K562 (cell line): ENCODE data around the gene SLC12A9. TPM values are rescaled to one million over a fixed set of nuclear protein-coding genes. Genes with fewer than 3 reads are reported as not detected.
A peak's percentile ranks its signal among the peaks of the same experiment; 100 is the strongest.

Experiments
- CBFA2T3 ChIP-seq: fragments of 450-650 bp; IDR thresholded peaks from 2 replicates; pipeline ENCODE4 v1.6.1; 2017
- CREB5 ChIP-seq: fragments of 250-450 bp; sonication (Bioruptor Pico); IDR thresholded peaks from 2 replicates; pipeline ENCODE4 v1.5.0; 2020; ENCODE audit warnings: mild to moderate bottlenecking
- CXXC5 ChIP-seq: fragments of 250-450 bp; sonication (Bioruptor Pico); IDR thresholded peaks from 2 replicates; pipeline ENCODE4 v1.8.0; 2022; ENCODE audit warnings: inconsistent platforms, mild to moderate bottlenecking, moderate library complexity
- ETS1 ChIP-seq: conservative IDR thresholded peaks from 2 replicates; pipeline ENCODE4 v1.6.1; 2011; ENCODE audit warnings: low read depth, mild to moderate bottlenecking, low read length; ENCODE audit not compliant: control insufficient read depth
- KDM1A ChIP-seq, 2 experiments: fragments of 450-650 bp; IDR thresholded peaks; 2 replicates each; pipeline ENCODE4 v1.6.1; 2016; ENCODE audit warnings: mild to moderate bottlenecking in 2 of 2
- KLF6 ChIP-seq: fragments of 250-450 bp; sonication (Bioruptor Pico); IDR thresholded peaks from 2 replicates; pipeline ENCODE4 v1.4.0; 2020; ENCODE audit warnings: mild to moderate bottlenecking, moderate library complexity, borderline replicate concordance
- MYC ChIP-seq, 2 experiments: fragments of 250-450 bp in 1 of 2; sonication (Bioruptor Pico) in 1 of 2; IDR thresholded peaks; 2 replicates each; pipeline versions ENCODE4 v1.5.1 to v1.6.1; 2012 to 2021; ENCODE audit warnings: low read depth in 2 of 2, borderline replicate concordance in 1 of 2, improper control_type of control experiment in 1 of 2, low read length in 1 of 2, mild to moderate bottlenecking in 1 of 2, moderate library complexity in 1 of 2
- NFIC ChIP-seq: fragments of 450-650 bp; IDR thresholded peaks from 2 replicates; pipeline ENCODE4 v1.6.1; 2017; ENCODE audit warnings: mild to moderate bottlenecking, inconsistent platforms
- POLR2H ChIP-seq: IDR thresholded peaks from 2 replicates; pipeline ENCODE4 v1.6.1; 2016; ENCODE audit warnings: missing genetic modification characterization, low read depth, mild to moderate bottlenecking, control low read depth, missing compliant biosample characterization, moderate library complexity
- SMARCA4 ChIP-seq: fragments of 450-650 bp; IDR thresholded peaks from 2 replicates; pipeline ENCODE4 v1.6.1; 2016
- SP1 ChIP-seq: sonication (generic); formaldehyde crosslinking; IDR thresholded peaks from 2 replicates; pipeline ENCODE4 v1.8.1; 2022; ENCODE audit warnings: mild to moderate bottlenecking, missing genetic modification reagents
- SRF ChIP-seq, 2 experiments: fragments of 250-450, 450-650 bp in 1 of 2; sonication (Bioruptor Pico) in 1 of 2; sonication (generic) in 1 of 2; formaldehyde crosslinking; IDR thresholded peaks; 2 replicates each; pipeline versions ENCODE4 v1.5.0 to v1.5.1; 2020 to 2022; ENCODE audit warnings: mild to moderate bottlenecking in 1 of 2, missing genetic modification reagents in 1 of 2
- ZBTB40 ChIP-seq, 2 experiments: fragments of 450-650 bp in 1 of 2; sonication (generic) in 1 of 2; formaldehyde crosslinking in 1 of 2; IDR thresholded peaks; 2 replicates each; pipeline versions ENCODE4 v1.7.1 to v1.9.0; 2016 to 2022; ENCODE audit warnings: inconsistent platforms in 1 of 2, mild to moderate bottlenecking in 1 of 2, missing genetic modification reagents in 1 of 2
- ZNF444 ChIP-seq: fragments of 250-450 bp; sonication (Bioruptor Pico); IDR thresholded peaks from 2 replicates; pipeline ENCODE4 v1.4.0; 2020; ENCODE audit warnings: mild to moderate bottlenecking, moderate library complexity
- polyA plus RNA-seq, 8 experiments: library from polyadenylated mRNA; depleted of rRNA in 4 of 8; stranded (reverse) in 5 of 8; unstranded in 3 of 8; fragments of >200 nt; fragmentation: Nextera tagmentation in 2 of 8; fragmentation: Illumina TruSeq in 1 of 8; extraction: Ambion mirVana in 2 of 8; extraction: Trizol in 1 of 8; gene quantifications; 2 replicates each; pipeline versions ENCODE4 v1.2.1 to v1.2.3, GENCODE V29; 2011 to 2014; ENCODE audit warnings: inconsistent platforms in 1 of 8, missing spikeins in 1 of 8
- total RNA-seq, 7 experiments: library from RNA; depleted of rRNA in 6 of 7; stranded (reverse); fragments of >200 nt in 6 of 7; fragmentation: Illumina TruSeq in 2 of 7; extraction: Trizol in 2 of 7; gene quantifications; 2 replicates each; pipeline versions ENCODE4 v1.2.1 to v1.2.3, GENCODE V29; 2011 to 2021; ENCODE audit warnings: low replicate concordance in 1 of 7

The SLC12A9 gene
- total and polyA plus RNA-seq, 9 of the 15 experiments (the other 6 are each of a cell fraction or from before 2014, with no cell fraction given) = 0.06 to 20.2 (median 10.7) TPM

- TF ChIP-seq ZBTB40 (IDR thresholded peaks at IDR 0.05) (peak; percentile 35; the same call in 1 of the 2 replicates), ZBTB40 (CRISPR knock-in tag; IDR thresholded peaks at IDR 0.05) (no peak), ZNF444 (CRISPR knock-in tag) (no peak), KDM1A (IDR thresholded peaks at IDR 0.05) (peak in 1 of 2 experiments; percentile 45; a peak in 1 of 4 replicates), SMARCA4 (peak; percentile 79), CBFA2T3 (peak; percentile 45), CXXC5 (CRISPR knock-in tag) (peak; percentile 83), SP1 (CRISPR knock-in tag) (peak; percentile 75), MYC (IDR thresholded peaks at IDR 0.05; ENCODE audit: low read depth, low read length) (peak; percentile 99), MYC (CRISPR knock-in tag; IDR thresholded peaks at IDR 0.05; ENCODE audit: borderline replicate concordance, low read depth) (peak; percentile 93; the same call in 1 of the 2 replicates), KLF6 (peak; percentile 28; the same call in 1 of the 2 replicates), NFIC (0 out of 2 replicates have a peak, but pooled peaks have one; percentile 19), SRF (CRISPR knock-in tag; IDR thresholded peaks at IDR 0.05) (peak in 1 of 2 experiments; percentile 44; a peak in 1 of 4 replicates), ETS1 (0 out of 2 replicates have a peak, but pooled peaks have one; percentile 24), CREB5 (CRISPR knock-in tag) (0 out of 2 replicates have a peak, but pooled peaks have one; percentile 8), POLR2H (tag) (peak; percentile 66; the same call in 1 of the 2 replicates)
Observed at GRCh38 chr7:100867040-100867775, 14.7 kb downstream of the SLC12A9 start, which contains the start of gene TRIP6 (continued).
